Lung microvascular endothelial cell (primary cell): ENCODE data around the gene NT5E. TPM values are rescaled to one million over a fixed set of nuclear protein-coding genes. Genes with fewer than 3 reads are reported as not detected.

Experiments
- DNase-seq, 2 donors: peaks; one replicate each; pipeline versions ENCODE4 v3.0.0 to v3.0.0-alpha.2; 2010; ENCODE audit warnings: low read depth in 2 of 2
- total RNA-seq: library from RNA; depleted of rRNA; stranded (reverse); fragments of >200 nt; gene quantifications from 2 replicates; pipeline ENCODE4 v1.2.1, GENCODE V29; 2014

NT5E gene
- total RNA-seq, 1 donor from 2014 or later: 65.7 TPM

DNA sequence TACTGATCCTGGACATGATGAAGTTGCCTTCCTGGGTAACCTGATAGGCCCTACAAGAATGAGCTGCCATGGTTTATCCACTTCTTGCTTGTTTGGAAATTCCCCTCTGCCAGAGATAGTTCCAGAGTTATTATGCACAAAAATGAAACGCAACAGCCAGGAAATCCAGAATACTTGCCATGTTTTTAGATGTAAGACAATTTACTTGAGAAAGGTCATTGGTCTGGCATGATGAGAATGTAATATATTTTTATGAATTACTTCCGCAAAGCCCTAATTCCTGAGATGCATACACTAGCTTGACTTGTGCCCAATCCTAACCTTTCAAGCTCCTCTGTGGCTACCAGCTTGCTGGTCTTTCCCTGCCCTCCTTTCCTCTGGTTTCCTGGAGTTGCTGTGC lies 27.9 kb upstream of the NT5E start:
- no peak for DNase-seq

GRCh38 chr6:85422996-85423395 lies 26.9 kb upstream of the NT5E start:
- no peak for DNase-seq

GRCh38 chr6:85424981-85425380 lies 24.9 kb upstream of the NT5E start:
- DNase-seq: no peak

DNA sequence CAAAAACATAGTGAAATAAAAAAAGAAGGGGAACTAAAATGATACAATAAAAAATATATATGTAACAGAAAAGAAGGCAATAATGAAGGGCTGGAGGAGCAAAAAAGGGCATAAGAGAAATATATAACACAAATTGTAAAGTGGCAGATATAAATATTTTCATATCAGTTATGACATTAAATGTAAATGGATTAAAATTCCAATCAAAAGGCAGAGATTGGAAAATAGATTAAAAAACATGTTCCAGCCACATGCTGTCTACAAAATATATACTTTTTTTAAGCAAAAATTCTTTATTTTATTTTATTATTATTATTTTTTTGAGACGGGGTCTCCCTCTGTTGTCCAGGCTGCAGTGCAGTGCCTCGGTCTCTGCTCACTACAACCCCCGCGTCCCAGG lies 23.9 kb upstream of the NT5E start:
- DNase-seq: no peak

DNA sequence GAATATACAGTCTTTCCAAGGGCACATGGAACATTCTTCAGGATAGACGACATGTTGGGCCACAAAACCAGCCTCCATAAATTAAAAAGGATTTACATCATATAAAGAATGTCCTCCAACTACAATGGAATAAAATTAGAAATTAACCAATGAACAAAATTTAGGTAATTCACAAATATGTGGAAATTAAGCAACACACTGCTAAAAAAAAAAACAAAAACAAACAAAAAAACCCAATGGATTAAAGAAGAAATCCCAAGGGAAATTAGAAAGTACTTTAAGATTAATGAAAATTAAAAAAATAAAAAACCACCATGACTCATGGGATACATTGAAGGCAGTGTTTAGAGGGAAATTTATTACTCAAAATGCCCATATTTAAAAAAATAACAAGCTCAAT lies 21.4 kb upstream of the NT5E start:
- no peak for DNase-seq

GRCh38 chr6:85429346-85429745 lies 20.5 kb upstream of the NT5E start:
- no peak for DNase-seq

GRCh38 chr6:85431271-85431670 lies 18.6 kb upstream of the NT5E start:
- DNase-seq: no peak

GRCh38 chr6:85432554-85432953 lies 17.3 kb upstream of the NT5E start:
- peak; percentile 34 to 66 for DNase-seq

DNA sequence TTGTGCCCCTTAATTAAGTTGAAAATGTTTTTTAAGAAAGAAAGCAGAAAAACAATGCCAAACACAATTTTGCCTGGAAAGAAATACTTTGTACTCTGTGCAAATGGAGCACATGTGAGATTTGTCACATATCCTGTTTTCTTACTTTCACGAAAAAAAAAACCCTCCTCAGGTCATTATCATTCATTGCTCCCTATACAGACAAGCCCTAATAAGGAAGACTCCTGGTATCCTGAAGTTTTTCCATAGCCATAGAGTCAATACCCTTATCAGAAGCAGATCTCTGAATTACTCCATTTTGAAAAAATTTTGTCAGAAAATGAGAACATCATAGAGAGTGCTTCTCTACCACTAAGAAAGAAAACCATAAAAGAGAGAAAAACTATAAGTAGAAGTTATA lies 14.0 kb upstream of the NT5E start:
- DNase-seq: peak in 1 of 2 donors; percentile 28

DNA sequence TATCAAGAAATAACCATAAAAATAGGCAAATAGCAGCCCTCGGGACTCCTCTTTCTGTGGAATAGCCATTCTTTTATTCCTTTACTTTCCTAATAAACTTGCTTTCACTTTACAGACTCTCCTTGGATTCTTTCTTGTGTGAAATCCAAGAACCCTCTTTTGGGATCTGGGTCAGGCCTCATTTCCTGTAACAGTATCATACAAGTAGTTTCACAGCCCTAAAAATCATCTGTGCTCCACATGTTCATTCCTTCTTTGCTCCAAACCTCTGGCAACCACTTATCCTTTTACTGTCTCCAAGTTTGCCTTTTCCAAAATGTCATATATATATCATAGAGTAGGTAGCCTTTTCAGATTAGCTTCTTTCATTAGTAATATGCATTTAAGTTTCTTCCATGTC lies 13.5 kb upstream of the NT5E start:
- no peak for DNase-seq

DNA sequence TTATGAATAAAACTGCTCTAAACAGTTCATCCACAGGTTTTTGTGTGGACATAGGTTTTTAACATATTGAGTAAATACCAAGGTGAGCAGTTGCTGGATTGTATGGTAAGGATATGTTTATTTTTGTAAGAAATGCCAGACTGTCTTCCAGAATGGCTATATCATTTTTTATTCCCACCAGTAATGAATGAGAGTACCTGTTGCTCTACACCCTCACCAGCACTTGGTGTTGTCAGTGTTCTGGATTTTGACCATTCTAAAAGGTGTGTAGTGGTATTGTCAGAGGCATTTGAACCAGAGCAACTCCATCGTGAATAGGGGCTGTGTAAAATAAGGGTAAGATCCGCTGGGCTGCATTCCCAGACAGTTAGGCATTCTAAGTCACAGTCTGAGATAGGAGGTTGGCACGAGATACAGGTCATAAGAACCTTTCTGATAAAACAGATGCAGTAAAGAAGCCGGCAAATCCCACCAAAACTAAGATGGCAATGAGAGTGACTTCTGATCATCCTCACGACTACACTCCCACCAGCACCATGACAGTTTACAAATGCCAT lies 12.9 kb upstream of the NT5E start:
- no peak for DNase-seq

DNA sequence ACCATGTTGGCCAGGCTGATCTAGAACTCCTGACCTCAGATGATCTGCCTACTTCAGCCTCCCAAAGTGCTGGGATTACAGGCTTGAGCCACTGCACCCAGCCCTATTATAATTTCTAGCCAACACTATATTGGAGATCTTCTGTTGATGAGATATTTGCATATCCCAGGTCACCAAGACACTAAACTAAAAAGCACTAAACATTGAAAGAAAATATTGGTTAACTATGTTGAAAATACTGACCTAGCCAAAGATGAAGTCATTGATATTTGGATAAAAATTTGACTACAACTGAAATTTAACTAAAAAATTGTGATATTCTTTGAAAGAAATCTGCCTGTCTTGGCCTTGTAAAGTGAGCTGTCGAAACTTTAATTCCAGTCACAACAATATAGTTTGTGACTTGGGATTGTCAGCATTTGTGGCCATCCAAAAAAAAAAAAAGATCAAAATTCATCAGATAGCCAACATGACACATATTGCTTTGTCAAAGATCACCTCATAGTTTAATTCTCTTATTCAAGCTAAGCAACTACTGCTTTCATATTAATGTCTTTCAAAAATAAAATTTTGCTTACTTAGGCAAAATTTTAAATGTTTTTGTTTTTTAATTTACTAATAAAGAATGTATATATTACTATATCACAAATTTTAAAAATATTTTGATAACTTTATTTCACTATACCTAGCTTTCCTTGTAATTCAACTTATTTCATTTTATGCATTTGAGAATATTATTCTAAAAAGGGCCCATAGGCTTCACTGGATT lies 6.3 kb upstream of the NT5E start:
- DNase-seq: no peak

DNA sequence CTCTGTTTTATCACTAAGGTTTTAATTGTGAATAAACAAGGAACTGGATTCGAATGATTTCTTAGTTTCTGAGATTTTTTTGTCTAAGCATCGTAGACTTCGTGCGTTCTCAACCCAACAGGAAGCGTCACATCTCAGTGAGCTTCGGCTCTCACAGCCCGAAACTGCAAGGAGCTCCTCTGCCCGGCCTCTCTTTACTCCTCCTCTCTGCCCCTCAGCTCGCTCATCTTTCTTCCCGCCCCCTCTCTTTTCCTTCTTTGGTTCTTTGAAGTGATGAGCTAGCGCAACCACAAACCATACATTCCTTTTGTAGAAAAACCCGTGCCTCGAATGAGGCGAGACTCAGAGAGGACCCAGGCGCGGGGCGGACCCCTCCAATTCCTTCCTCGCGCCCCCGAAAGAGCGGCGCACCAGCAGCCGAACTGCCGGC lies 480 bp upstream of the NT5E start:
- DNase-seq: peak; percentile 30 to 59

- DNase-seq: peak; percentile 30 to 31
Measured at GRCh38 chr6:85451565-85452306, 1.9 kb downstream of the NT5E start.

DNA sequence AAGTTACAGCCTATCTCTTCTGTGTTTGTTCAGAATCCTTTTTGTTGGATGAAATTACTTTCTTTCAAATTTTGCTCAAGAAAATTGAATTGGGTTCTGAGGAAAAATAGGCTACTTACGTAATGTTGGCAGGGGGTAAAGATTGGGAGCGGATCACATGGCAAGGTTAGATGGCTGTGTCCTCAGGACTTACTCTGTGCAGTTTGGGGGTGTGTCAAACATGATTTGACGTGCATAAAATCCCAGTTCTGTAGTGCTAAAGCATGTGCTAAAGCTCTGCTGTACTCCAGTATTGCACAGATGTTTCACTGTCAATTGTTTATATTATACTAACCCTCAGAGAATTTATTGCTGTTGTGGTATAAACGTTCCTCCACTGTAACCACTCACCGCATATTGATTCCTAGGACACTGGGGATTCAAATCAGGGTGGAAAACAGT lies 2.6 kb downstream of the NT5E start:
- DNase-seq: peak in 1 of 2 donors; percentile 29

GRCh38 chr6:85453052-85453451 lies 3.2 kb downstream of the NT5E start:
- no peak for DNase-seq

GRCh38 chr6:85453490-85453889 lies 3.6 kb downstream of the NT5E start:
- no peak for DNase-seq

DNA sequence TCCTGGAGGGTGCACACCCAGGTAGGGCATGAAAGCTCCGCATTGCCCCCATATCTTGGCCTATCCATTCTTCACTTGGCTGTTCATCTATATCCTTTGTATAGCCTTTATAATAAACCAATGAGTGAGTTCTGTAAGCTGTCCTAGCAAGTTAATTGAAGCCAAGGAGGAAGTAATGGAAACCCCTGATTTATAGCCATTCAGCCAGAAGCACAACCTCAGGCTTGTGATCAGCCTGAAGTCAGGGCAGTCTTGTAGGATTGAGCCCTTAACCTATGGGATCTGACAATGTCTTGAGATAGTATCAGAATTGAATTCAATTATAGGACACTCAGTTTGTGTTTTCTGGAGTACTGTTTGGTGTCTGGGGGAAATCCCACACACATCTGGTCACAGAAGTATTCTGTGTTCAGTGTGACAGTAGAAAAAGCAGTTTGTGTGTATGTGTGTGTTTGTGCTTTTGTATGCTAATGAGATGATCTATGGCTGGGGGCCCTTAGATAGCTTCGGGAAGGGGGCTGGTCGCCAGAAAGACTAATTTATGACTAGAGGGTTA lies 5.7 kb downstream of the NT5E start:
- no peak for DNase-seq

DNA sequence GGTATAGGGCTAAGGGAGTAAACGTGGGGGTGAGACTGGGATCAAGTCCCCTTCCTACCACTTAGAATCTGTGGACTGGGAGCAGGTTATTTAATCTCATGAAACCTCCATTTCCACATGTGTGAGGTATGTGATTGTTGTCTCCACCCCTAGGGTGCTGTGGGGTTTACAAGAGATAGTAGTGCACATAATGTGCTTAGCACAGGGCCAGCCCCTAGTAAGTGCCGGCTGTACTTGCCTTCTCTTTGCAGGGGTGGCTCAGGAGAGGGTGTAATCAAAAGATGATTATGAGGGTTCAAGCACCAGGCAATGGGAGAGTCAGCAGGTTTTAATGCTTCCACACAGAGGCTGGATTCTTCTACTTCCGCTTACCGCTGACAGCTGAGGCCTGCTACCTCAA lies 6.9 kb downstream of the NT5E start:
- no peak for DNase-seq

DNA sequence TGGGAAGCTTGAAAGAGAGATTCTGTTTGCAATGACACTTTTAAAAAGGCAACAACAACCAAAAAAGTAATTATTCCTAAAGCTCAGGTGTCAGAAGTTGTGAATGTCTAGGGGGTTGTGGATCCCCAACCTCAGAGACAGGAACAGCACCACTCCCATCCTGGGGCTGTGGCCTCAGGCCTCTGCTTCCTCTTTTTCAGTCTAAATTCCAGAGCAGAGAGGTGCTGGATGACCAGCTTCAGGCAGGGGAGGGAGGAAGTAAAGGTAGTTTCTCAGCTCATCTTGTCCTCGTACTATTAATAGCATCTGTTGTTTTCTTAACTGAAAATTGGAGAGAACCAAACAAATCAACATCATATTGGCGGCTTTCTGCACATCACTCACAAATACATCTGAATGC lies 8.3 kb downstream of the NT5E start:
- peak in 1 of 2 donors; percentile 27 for DNase-seq

DNA sequence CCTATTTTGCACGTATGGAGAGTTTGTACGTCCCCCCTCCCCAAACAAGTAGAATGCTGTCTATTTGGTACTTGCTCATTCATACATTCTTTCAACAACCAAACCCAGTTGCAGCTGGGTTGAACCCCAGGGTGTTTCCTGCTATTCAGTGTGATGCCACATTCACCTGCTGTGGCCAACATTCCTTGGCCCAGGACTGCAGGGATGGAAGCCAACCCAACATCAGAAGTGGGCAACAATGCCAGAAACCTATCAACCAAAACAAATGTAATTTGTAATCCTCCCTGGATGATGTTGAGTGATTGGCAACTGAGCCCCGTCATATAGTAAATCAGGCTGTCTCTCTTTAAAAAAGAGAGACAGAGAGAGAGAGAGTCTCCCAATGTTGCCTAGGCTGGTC lies 8.9 kb downstream of the NT5E start:
- DNase-seq: peak; percentile 34 to 92

GRCh38 chr6:85459224-85459901 lies 9.5 kb downstream of the NT5E start:
- peak; percentile 68 to 87 for DNase-seq
